ENCODE data around the gene RAB3C.

GRCh38 chr5:58902765-58903164 lies 319.9 kb downstream of the RAB3C start:
- no peak for TF ChIP-seq CTCF (conservative IDR thresholded peaks at IDR 0.05 in 1 of 2, IDR thresholded peaks at IDR 0.05 in 1 of 2; ENCODE audit: low read depth in 1 of 2, low read length in 2 of 2)
- TF ChIP-seq EZH2 (IDR thresholded peaks at IDR 0.05; ENCODE audit: low read length, missing control alignments) = no peak
